Type B pancreatic cell (in vitro differentiated cells): ENCODE results near the gene SPOCK1. TPM values are rescaled to one million over a fixed set of nuclear protein-coding genes. Genes with fewer than 3 reads are reported as not detected.

ENCODE experiments used
- DNase-seq: peaks from one replicate; pipeline ENCODE4 v3.0.0; 2021; ENCODE audit warnings: mixed read lengths; ENCODE audit not compliant: unreplicated experiment; ENCODE audit errors: extremely low spot score
- H3K27ac Mint-ChIP-seq: 2 replicates; pipeline ENCODE4 v1.8.0; 2021; ENCODE audit warnings: mild to moderate bottlenecking, mixed read lengths
- H3K27me3 Mint-ChIP-seq: 2 replicates; pipeline ENCODE4 v1.8.0; 2021; ENCODE audit warnings: mixed read lengths
- H3K36me3 Mint-ChIP-seq: 2 replicates; pipeline ENCODE4 v1.8.0; 2021; ENCODE audit warnings: mixed read lengths
- H3K4me1 Mint-ChIP-seq: one replicate; pipeline ENCODE4 v1.8.0; 2021; ENCODE audit warnings: mixed read lengths; ENCODE audit not compliant: unreplicated experiment
- H3K4me3 Mint-ChIP-seq: 2 replicates; pipeline ENCODE4 v1.8.0; 2021; ENCODE audit warnings: mild to moderate bottlenecking, mixed read lengths
- H3K9me3 Mint-ChIP-seq: 2 replicates; pipeline ENCODE4 v1.8.0; 2021; ENCODE audit warnings: mixed read lengths
- CTCF ChIP-seq: fragments of 200-600 bp; sonication (generic); conservative IDR thresholded peaks from 2 replicates; pipeline ENCODE4 v1.5.0; 2021; ENCODE audit warnings: antibody characterized with exemption, mild to moderate bottlenecking
- total RNA-seq: library from RNA; stranded (reverse); gene quantifications from 2 replicates; pipeline ENCODE4 v1.2.1, GENCODE V29; 2021; ENCODE audit warnings: low replicate concordance

The SPOCK1 gene
- total RNA-seq, 1 donor from 2014 or later: 45.1 TPM

- H3K36me3 Mint-ChIP-seq: no peaks in the 10 kb centered on the region
- H3K27ac Mint-ChIP-seq: no peak overlapping the region
- no peaks in the 10 kb centered on the region for H3K9me3 Mint-ChIP-seq
- H3K4me3 Mint-ChIP-seq: no peak overlapping the region
- no peak for DNase-seq
- no peaks in the 10 kb centered on the region for H3K27me3 Mint-ChIP-seq
- H3K4me1 Mint-ChIP-seq: no peaks in the 10 kb centered on the region
- no peak for TF ChIP-seq CTCF
Observed at GRCh38 chr5:137481596-137481995, 17.5 kb downstream of the SPOCK1 start.

- no peak for DNase-seq
- Mint-ChIP-seq H3K27ac (no peak overlapping the region), H3K27me3 (peaks cover 2% of the 10 kb centered on the region), H3K9me3 (no peaks in the 10 kb centered on the region), H3K4me3 (no peak overlapping the region), H3K4me1 (no peaks in the 10 kb centered on the region), H3K36me3 (no peaks in the 10 kb centered on the region)
- TF ChIP-seq CTCF: no peak
Observed at GRCh38 chr5:137478043-137478442, 21.1 kb downstream of the SPOCK1 start.

GRCh38 chr5:137470921-137471220 is 28.3 kb downstream of the SPOCK1 start:
- Mint-ChIP-seq H3K27ac (no peak overlapping the region), H3K4me3 (no peak overlapping the region), H3K27me3 (peaks cover 27% of the 10 kb centered on the region), H3K9me3 (no peaks in the 10 kb centered on the region), H3K36me3 (no peaks in the 10 kb centered on the region), H3K4me1 (no peaks in the 10 kb centered on the region)
- no peak for DNase-seq
- no peak for TF ChIP-seq CTCF

- Mint-ChIP-seq H3K27me3 (peaks cover 31% of the 10 kb centered on the region), H3K4me3 (no peak overlapping the region), H3K4me1 (no peaks in the 10 kb centered on the region), H3K36me3 (no peaks in the 10 kb centered on the region), H3K9me3 (no peaks in the 10 kb centered on the region), H3K27ac (no peak overlapping the region)
- no peak for DNase-seq
- TF ChIP-seq CTCF: no peak
Observed at GRCh38 chr5:137470111-137470920, 28.8 kb downstream of the SPOCK1 start.

- DNase-seq: no peak
- H3K27me3 Mint-ChIP-seq: peaks cover 26% of the 10 kb centered on the region
- H3K4me1 Mint-ChIP-seq: no peaks in the 10 kb centered on the region
- no peaks in the 10 kb centered on the region for H3K9me3 Mint-ChIP-seq
- H3K27ac Mint-ChIP-seq: no peak overlapping the region
- no peak overlapping the region for H3K4me3 Mint-ChIP-seq
- no peaks in the 10 kb centered on the region for H3K36me3 Mint-ChIP-seq
- no peak for TF ChIP-seq CTCF
Observed at GRCh38 chr5:137466889-137467288, 32.2 kb downstream of the SPOCK1 start.

- H3K36me3 Mint-ChIP-seq: no peaks in the 10 kb centered on the region
- no peak for DNase-seq
- no peak overlapping the region for H3K27ac Mint-ChIP-seq
- H3K27me3 Mint-ChIP-seq: peaks cover 20% of the 10 kb centered on the region
- no peaks in the 10 kb centered on the region for H3K4me1 Mint-ChIP-seq
- no peaks in the 10 kb centered on the region for H3K9me3 Mint-ChIP-seq
- H3K4me3 Mint-ChIP-seq: no peak overlapping the region
- no peak for TF ChIP-seq CTCF
Observed at GRCh38 chr5:137465930-137466329, 33.2 kb downstream of the SPOCK1 start.
